MCF 10A (cell line): ENCODE results near the gene TDRD7. TPM values are rescaled to one million over a fixed set of nuclear protein-coding genes. Genes with fewer than 3 reads are reported as not detected.

Experiments
- BruUV-seq: library from RNA; stranded (reverse); fragments of 400-500 nt; replicated peaks from 2 replicates; lab custom pipeline; 2021; lab: Mats Ljungman, UMichigan
- CTCF ChIA-PET: fragments of 300-600 bp; sonication (Branson Sonifier 250); formaldehyde crosslinking; extraction: SDS; loops from one replicate; lab custom pipeline; 2021; ENCODE audit warnings: antibody characterized with exemption, inconsistent platforms; lab: Yijun Ruan, JAX
- POLR2A ChIA-PET: fragments of 300-600, 350-650 bp; sonication (Branson Sonifier 250); formaldehyde crosslinking; extraction: SDS; loops from one replicate; lab custom pipeline; 2020; ENCODE audit warnings: antibody characterized with exemption, inconsistent platforms; lab: Yijun Ruan, JAX
- DNase-seq: peaks from one replicate; pipeline ENCODE4 v3.0.0-alpha.2; 2018; ENCODE audit not compliant: unreplicated experiment
- H3K27ac Mint-ChIP-seq: one replicate; pipeline ENCODE4 v1.8.0; 2022; ENCODE audit warnings: mild to moderate bottlenecking, low read depth, mixed read lengths; ENCODE audit not compliant: unreplicated experiment
- H3K27me3 Mint-ChIP-seq: one replicate; pipeline ENCODE4 v1.8.0; 2022; ENCODE audit warnings: mixed read lengths; ENCODE audit not compliant: insufficient read depth, unreplicated experiment
- H3K36me3 Mint-ChIP-seq: one replicate; pipeline ENCODE4 v1.8.0; 2022; ENCODE audit warnings: mild to moderate bottlenecking, moderate library complexity, mixed read lengths; ENCODE audit not compliant: insufficient read depth, unreplicated experiment
- H3K4me1 Mint-ChIP-seq: one replicate; pipeline ENCODE4 v1.8.0; 2022; ENCODE audit warnings: mixed read lengths; ENCODE audit not compliant: insufficient read depth, unreplicated experiment
- H3K4me3 Mint-ChIP-seq: one replicate; pipeline ENCODE4 v1.8.0; 2022; ENCODE audit warnings: mild to moderate bottlenecking, moderate library complexity, mixed read lengths; ENCODE audit not compliant: unreplicated experiment
- H3K9me3 Mint-ChIP-seq: one replicate; pipeline ENCODE4 v1.8.0; 2022; ENCODE audit warnings: mixed read lengths; ENCODE audit not compliant: unreplicated experiment
- CTCF ChIP-seq: fragments of 200-600 bp; IDR thresholded peaks from one replicate; pipeline ENCODE4 v1.8.0; 2022; ENCODE audit warnings: antibody characterized with exemption, mild to moderate bottlenecking; ENCODE audit not compliant: unreplicated experiment
- intact Hi-C: fragments of 100-400 bp; cut with micrococcal nuclease; formaldehyde crosslinking; loops from 2 replicates; pipeline ENCODE4 v1.14.1; 2022
- total RNA-seq: library from RNA; stranded (reverse); gene quantifications from 2 replicates; pipeline ENCODE4 v1.2.3, GENCODE V29; 2022

The TDRD7 gene
- total RNA-seq, 1 experiment from 2014 or later = 7.1 TPM

DNA sequence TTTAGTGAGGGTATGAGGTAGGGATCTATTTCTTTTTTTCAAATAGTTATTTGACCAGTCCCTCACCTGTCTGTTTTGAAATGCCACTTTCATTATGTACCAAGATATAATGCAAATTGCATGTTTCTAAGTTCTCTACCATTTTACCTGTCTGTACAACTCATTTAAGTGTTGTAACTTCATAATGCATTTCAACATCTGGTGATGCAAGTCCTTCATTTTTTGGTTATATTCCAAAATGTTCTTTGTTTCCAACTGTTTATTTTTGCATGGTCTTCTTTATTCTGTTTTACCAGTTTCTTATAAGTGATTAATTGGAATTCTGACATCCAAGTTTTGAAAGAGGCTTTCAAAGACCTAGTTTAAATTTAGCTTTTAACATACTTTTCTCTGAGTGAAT is 26.8 kb downstream of the TDRD7 start:
- Mint-ChIP-seq H3K27ac (no peak overlapping the region), H3K9me3 (no peaks in the 10 kb centered on the region), H3K4me1 (peaks cover 12% of the 10 kb centered on the region), H3K4me3 (no peak overlapping the region), H3K27me3 (no peaks in the 10 kb centered on the region), H3K36me3 (peaks cover 5% of the 10 kb centered on the region)
- BruUV-seq = no TSS peak
- TF ChIP-seq CTCF = no peak
- intact Hi-C loops = no loop called here
- DNase-seq = peak; percentile 64
- ChIA-PET POLR2A (interaction anchor here (0.7 to 1.3 kb wide), 2 partner anchors 20 to 26 kb away, joined by 4 to 5 read pairs; partner anchors contain the start of gene TDRD7), CTCF (no interaction called here)

DNA sequence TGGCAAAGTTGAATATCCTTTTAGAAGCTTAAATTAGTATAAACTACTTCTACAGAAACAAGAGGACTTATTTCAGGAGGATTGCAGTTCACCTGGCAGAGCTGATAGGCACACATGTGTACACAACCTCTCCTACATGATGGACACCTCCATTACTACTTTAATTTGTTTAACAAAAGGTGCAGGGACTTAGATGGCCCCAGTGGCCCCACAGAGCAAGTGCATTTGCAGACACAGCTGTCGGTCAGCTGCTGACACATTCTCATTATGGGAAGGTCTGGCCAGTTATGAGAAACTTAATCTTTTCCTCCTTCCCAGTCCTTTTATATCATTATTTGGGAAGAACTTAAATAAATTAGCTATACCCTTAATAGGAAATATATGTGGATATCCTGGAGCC is 28.3 kb downstream of the TDRD7 start:
- Mint-ChIP-seq H3K9me3 (no peaks in the 10 kb centered on the region), H3K4me1 (peaks cover 12% of the 10 kb centered on the region), H3K36me3 (peaks cover 5% of the 10 kb centered on the region), H3K27me3 (no peaks in the 10 kb centered on the region), H3K4me3 (no peak overlapping the region), H3K27ac (no peak overlapping the region)
- ChIA-PET POLR2A (interaction anchor here (1.4 kb wide), 1 partner anchor 29 kb away, joined by 5 read pairs; no protein-coding TSS in a partner anchor), CTCF (interaction anchor here (1.1 to 1.6 kb wide), 4 partner anchors 16 to 158 kb away, joined by 3 to 6 read pairs (median 4); no protein-coding TSS in a partner anchor)
- intact Hi-C loops = no loop called here
- no peak for DNase-seq
- TF ChIP-seq CTCF = no peak
- no TSS peak for BruUV-seq

GRCh38 chr9:97441729-97442128 is 29.8 kb downstream of the TDRD7 start:
- intact Hi-C loops = no loop called here
- DNase-seq = no peak
- no peak overlapping the region for H3K4me3 Mint-ChIP-seq
- no peaks in the 10 kb centered on the region for H3K9me3 Mint-ChIP-seq
- POLR2A ChIA-PET = interaction anchor here (1.0 kb wide), 2 partner anchors 29 to 191 kb away, joined by 4 to 5 read pairs; partner anchors contain the start of genes NCBP1, TDRD7 and TSTD2
- H3K4me1 Mint-ChIP-seq = peaks cover 12% of the 10 kb centered on the region
- H3K36me3 Mint-ChIP-seq = peaks cover 5% of the 10 kb centered on the region
- no peak overlapping the region for H3K27ac Mint-ChIP-seq
- no peaks in the 10 kb centered on the region for H3K27me3 Mint-ChIP-seq
- CTCF ChIA-PET = interaction anchor here (1.6 to 1.8 kb wide), 3 partner anchors 26 to 174 kb away, joined by 5 to 6 read pairs (median 5); no protein-coding TSS in a partner anchor
- BruUV-seq = no TSS peak
- TF ChIP-seq CTCF = no peak

GRCh38 chr9:97445119-97445701 is 33.3 kb downstream of the TDRD7 start:
- ChIA-PET CTCF (interaction anchor here (0.8 to 1.3 kb wide), 3 partner anchors 16 to 170 kb away, joined by 3 read pairs; no protein-coding TSS in a partner anchor), POLR2A (interaction anchor here (1.1 kb wide), 1 partner anchor 15 kb away, joined by 3 read pairs; no protein-coding TSS in a partner anchor)
- no peak overlapping the region for H3K4me3 Mint-ChIP-seq
- peaks cover 6% of the 10 kb centered on the region for H3K4me1 Mint-ChIP-seq
- no peaks in the 10 kb centered on the region for H3K36me3 Mint-ChIP-seq
- no peak overlapping the region for H3K27ac Mint-ChIP-seq
- no TSS peak for BruUV-seq
- no peak for TF ChIP-seq CTCF
- intact Hi-C loops = no loop called here
- H3K9me3 Mint-ChIP-seq = no peaks in the 10 kb centered on the region
- DNase-seq = no peak
- H3K27me3 Mint-ChIP-seq = no peaks in the 10 kb centered on the region
